H1 (cell line): ENCODE data around the gene TBC1D30. TPM values are rescaled to one million over a fixed set of nuclear protein-coding genes. Genes with fewer than 3 reads are reported as not detected.

Source experiments
- CTCF ChIA-PET: fragments of 300-600 bp; sonication (Branson Sonifier 250); formaldehyde crosslinking; loops from one replicate; lab custom pipeline; 2021; ENCODE audit not compliant: partially characterized antibody; lab: Charles Lee
- POLR2A ChIA-PET: fragments of 300-600 bp; sonication (Branson Sonifier 250); formaldehyde crosslinking; loops from one replicate; lab custom pipeline; 2021; ENCODE audit warnings: inconsistent platforms; ENCODE audit not compliant: partially characterized antibody; lab: Charles Lee
- DNase-seq, 2 experiments: peaks; one replicate each; pipeline versions ENCODE4 v3.0.0 to v3.0.0-alpha.2; 2010 to 2022; ENCODE audit warnings: low spot score in 2 of 2, low read depth in 1 of 2, mixed read lengths in 1 of 2
- FAIRE-seq: peaks from 2 replicates; lab custom pipeline; 2011; peaks lifted over from hg19 to GRCh38; lab: Jason Lieb, UNC
- H2AFZ ChIP-seq: 2 replicates; pipeline ENCODE4 v1.8.1; 2012; ENCODE audit warnings: low read length, inconsistent platforms
- H2AK5ac ChIP-seq: 2 replicates; pipeline ENCODE4 v1.6.1; 2013; ENCODE audit warnings: low read depth, low read length
- H2BK120ac ChIP-seq: replicated peaks from 2 replicates; pipeline ENCODE3; 2013; ENCODE audit warnings: low read depth, low read length, inconsistent platforms
- H2BK12ac ChIP-seq: 2 replicates; pipeline ENCODE4 v1.6.1; 2013; ENCODE audit warnings: low read depth, low read length
- H2BK15ac ChIP-seq: 2 replicates; pipeline ENCODE4 v1.6.1; 2013; ENCODE audit warnings: low read length
- H2BK20ac ChIP-seq: 2 replicates; pipeline ENCODE4 v1.6.1; 2013; ENCODE audit warnings: low read length
- H2BK5ac ChIP-seq: 2 replicates; pipeline ENCODE4 v1.6.1; 2013; ENCODE audit warnings: low read depth, low read length
- H3K14ac ChIP-seq: 2 replicates; pipeline ENCODE4 v1.6.1; 2013; ENCODE audit warnings: inconsistent platforms; ENCODE audit not compliant: insufficient read length
- H3K18ac ChIP-seq: 2 replicates; pipeline ENCODE4 v1.6.1; 2013; ENCODE audit warnings: low read length; ENCODE audit errors: extremely low read depth
- H3K23ac ChIP-seq: 2 replicates; pipeline ENCODE4 v1.6.1; 2013; ENCODE audit warnings: inconsistent platforms; ENCODE audit not compliant: insufficient read length
- H3K23me2 ChIP-seq: 2 replicates; pipeline ENCODE4 v1.6.1; 2013; ENCODE audit warnings: low read depth, low read length
- H3K27ac ChIP-seq: 2 replicates; pipeline ENCODE4 v1.6.1; 2011; ENCODE audit warnings: low read depth, low read length, inconsistent platforms
- H3K27me3 ChIP-seq, 4 experiments: replicated peaks in 1 of 4; 1 replicate in 1 of 4; 2 replicates in 3 of 4; pipeline versions ENCODE4 v1.6.1 to v1.8.1; 2011 to 2013; ENCODE audit warnings: low read length in 3 of 4, mild to moderate bottlenecking in 3 of 4, inconsistent platforms in 2 of 4, mixed read lengths in 2 of 4, moderate library complexity in 1 of 4; ENCODE audit not compliant: control insufficient read depth in 3 of 4, insufficient read depth in 3 of 4; ENCODE audit errors: extremely low read depth in 1 of 4
- H3K36me3 ChIP-seq, 4 experiments: 2 replicates each; pipeline versions ENCODE4 v1.6.1 to v1.8.1; 2011 to 2013; ENCODE audit warnings: mild to moderate bottlenecking in 4 of 4, low read length in 3 of 4, moderate library complexity in 2 of 4, control low read depth in 1 of 4, inconsistent platforms in 1 of 4; ENCODE audit not compliant: insufficient read depth in 4 of 4, control insufficient read depth in 2 of 4
- H3K4ac ChIP-seq: replicated peaks from 2 replicates; pipeline ENCODE3; 2013; ENCODE audit warnings: low read length, low read depth, mixed read lengths, inconsistent platforms; ENCODE audit not compliant: insufficient read length
- H3K4me1 ChIP-seq, 4 experiments: replicated peaks in 1 of 4; 1 replicate in 1 of 4; 2 replicates in 3 of 4; pipeline versions ENCODE4 v1.6.1 to v1.8.1; 2011 to 2013; ENCODE audit warnings: low read length in 3 of 4, inconsistent platforms in 2 of 4, mixed read lengths in 1 of 4; ENCODE audit not compliant: insufficient read depth in 4 of 4, control insufficient read depth in 3 of 4
- H3K4me2 ChIP-seq, 2 experiments: 2 replicates each; pipeline versions ENCODE4 v1.6.1 to v1.8.1; 2011 to 2013; ENCODE audit warnings: low read depth in 2 of 2, low read length in 2 of 2, control low read depth in 1 of 2, inconsistent platforms in 1 of 2, mild to moderate bottlenecking in 1 of 2; ENCODE audit not compliant: insufficient read depth in 1 of 2
- H3K4me3 ChIP-seq, 4 experiments: fragments of 200-600, 300-600 bp in 1 of 4; sonication (generic), shearing (Covaris generic), sonication (Bioruptor Twin) in 1 of 4; 2 replicates each; pipeline versions ENCODE4 v1.5.1 to v1.8.1; 2011 to 2016; ENCODE audit warnings: low read length in 4 of 4, low read depth in 3 of 4, control low read depth in 2 of 4, inconsistent platforms in 2 of 4, mild to moderate bottlenecking in 2 of 4, mixed read lengths in 1 of 4, moderate library complexity in 1 of 4; ENCODE audit not compliant: insufficient read depth in 2 of 4; ENCODE audit errors: extremely low read depth in 1 of 4
- H3K56ac ChIP-seq: replicated peaks from 2 replicates; pipeline ENCODE3; 2013; ENCODE audit warnings: low read depth, mild to moderate bottlenecking, mixed read lengths, low read length, inconsistent platforms; ENCODE audit not compliant: insufficient read length
- H3K79me1 ChIP-seq: 2 replicates; pipeline ENCODE4 v1.6.1; 2013; ENCODE audit warnings: low read depth, low read length, control low read depth
- H3K79me2 ChIP-seq, 2 experiments: 2 replicates each; pipeline versions ENCODE4 v1.6.1 to v1.8.1; 2012 to 2013; ENCODE audit warnings: low read length in 2 of 2, mild to moderate bottlenecking in 2 of 2, inconsistent platforms in 1 of 2; ENCODE audit not compliant: insufficient read depth in 2 of 2, control insufficient read depth in 1 of 2
- H3K9ac ChIP-seq, 4 experiments: replicated peaks in 1 of 4; 1 replicate in 1 of 4; 2 replicates in 3 of 4; pipeline versions ENCODE4 v1.6.1 to v1.8.1; 2011 to 2013; ENCODE audit warnings: low read depth in 3 of 4, low read length in 3 of 4, control low read depth in 2 of 4, mild to moderate bottlenecking in 2 of 4, moderate library complexity in 2 of 4, inconsistent platforms in 1 of 4; ENCODE audit errors: extremely low read depth in 1 of 4
- H3K9me3 ChIP-seq, 2 experiments: 2 replicates each; pipeline versions ENCODE4 v1.6.1 to v1.8.1; 2012 to 2013; ENCODE audit warnings: mild to moderate bottlenecking in 2 of 2, moderate library complexity in 2 of 2, control low read depth in 1 of 2, inconsistent platforms in 1 of 2, low read depth in 1 of 2, low read length in 1 of 2, mixed read lengths in 1 of 2; ENCODE audit not compliant: insufficient read depth in 2 of 2
- H4K20me1 ChIP-seq, 2 experiments: replicated peaks in 1 of 2; 2 replicates each; pipeline versions ENCODE3 to v1.8.1; 2011 to 2013; ENCODE audit warnings: inconsistent platforms in 2 of 2, low read length in 2 of 2, mild to moderate bottlenecking in 1 of 2; ENCODE audit not compliant: insufficient read depth in 2 of 2, control insufficient read depth in 1 of 2
- H4K5ac ChIP-seq: 2 replicates; pipeline ENCODE4 v1.6.1; 2013; ENCODE audit warnings: low read length, low read depth, mixed read lengths, inconsistent platforms; ENCODE audit not compliant: insufficient read length
- H4K8ac ChIP-seq: 2 replicates; pipeline ENCODE4 v1.8.0; 2013; ENCODE audit warnings: mild to moderate bottlenecking, moderate library complexity, low read length, inconsistent platforms; ENCODE audit not compliant: insufficient read depth; ENCODE audit errors: extremely low read depth
- H4K91ac ChIP-seq: replicated peaks from 2 replicates; pipeline ENCODE3; 2013; ENCODE audit warnings: low read length, mixed read lengths, inconsistent platforms; ENCODE audit not compliant: insufficient read length
- HDAC6 ChIP-seq: IDR thresholded peaks from one replicate; pipeline ENCODE4 v1.7.1; 2012; ENCODE audit warnings: low read depth, mild to moderate bottlenecking, inconsistent platforms, low read length, moderate library complexity
- POU5F1 ChIP-seq: IDR thresholded peaks from 2 replicates; pipeline ENCODE4 v1.6.1; 2011; ENCODE audit warnings: low read depth, mild to moderate bottlenecking, low read length, moderate library complexity
- RFX5 ChIP-seq: IDR thresholded peaks from 2 replicates; pipeline ENCODE4 v1.6.1; 2011; ENCODE audit warnings: low read depth, low read length, improper control_type of control experiment, borderline replicate concordance
- SAP30 ChIP-seq: fragments of 300-600 bp; sonication (generic); IDR thresholded peaks from 2 replicates; pipeline ENCODE4 v1.7.1; 2012; ENCODE audit warnings: low read length, moderate library complexity, mild to moderate bottlenecking, inconsistent platforms; ENCODE audit not compliant: insufficient read depth, insufficient replicate concordance
- SIN3A ChIP-seq, 2 experiments: IDR thresholded peaks in 1 of 2; conservative IDR thresholded peaks in 1 of 2; 2 replicates each; pipeline ENCODE4 v1.6.1; 2011 to 2012; ENCODE audit warnings: low read length in 2 of 2, improper control_type of control experiment in 1 of 2, low read depth in 1 of 2, mild to moderate bottlenecking in 1 of 2
- SIRT6 ChIP-seq: IDR thresholded peaks from one replicate; pipeline ENCODE4 v1.7.1; 2012; ENCODE audit warnings: low read length, inconsistent platforms
- SP2 ChIP-seq: IDR thresholded peaks from 2 replicates; pipeline ENCODE4 v1.6.1; 2012; ENCODE audit warnings: mild to moderate bottlenecking, low read length, inconsistent platforms
- TCF12 ChIP-seq: IDR thresholded peaks from 2 replicates; pipeline ENCODE4 v1.6.1; 2011; ENCODE audit warnings: low read depth, mild to moderate bottlenecking, low read length
- polyA plus RNA-seq, 7 experiments: library from polyadenylated mRNA; depleted of rRNA in 3 of 7; stranded (reverse) in 5 of 7; unstranded in 2 of 7; fragments of >200 nt in 5 of 7; fragments of 200-250 nt in 2 of 7; gene quantifications; 1 replicate in 5 of 7; 2 replicates in 1 of 7; 4 replicates in 1 of 7; pipeline versions ENCODE4 v1.2.1 to v1.2.3, GENCODE V29; 2011 to 2013; ENCODE audit warnings: missing spikeins in 2 of 7, mixed read lengths in 2 of 7
- total RNA-seq: library from RNA; stranded (reverse); fragmentation: NEBNext Ultra II Directional; extraction: Animal tissue kit (Norgen Biotek cat#: 25700); gene quantifications from 2 replicates; pipeline ENCODE4 v1.2.1, GENCODE V29; 2021

The TBC1D30 gene
- total and polyA plus RNA-seq, 2 of the 8 experiments (the other 6 are each of a cell fraction or from before 2014, with no cell fraction given): 2.8 to 5.5 TPM

GRCh38 chr12:64798165-64798564, 26.3 kb upstream of the TBC1D30 start:
- Histone ChIP-seq H4K8ac (no peak overlapping the region), H4K91ac (no peak overlapping the region), H3K9ac (no peak overlapping the region), H3K14ac (no peak overlapping the region), H2AK5ac (no peak overlapping the region), H2AFZ (no peak overlapping the region), H2BK120ac (no peak overlapping the region), H3K27ac (no peak overlapping the region), H3K4me2 (no peak overlapping the region), H3K36me3 (no peaks in the 10 kb centered on the region), H2BK12ac (no peak overlapping the region), H2BK20ac (no peak overlapping the region), H3K23ac (no peak overlapping the region), H3K79me2 (no peaks in the 10 kb centered on the region), H2BK5ac (no peak overlapping the region), H3K9me3 (no peaks in the 10 kb centered on the region), H4K5ac (no peak overlapping the region), H2BK15ac (no peak overlapping the region), H3K18ac (no peak overlapping the region), H3K56ac (no peak overlapping the region), H3K23me2 (peaks cover 1% of the 10 kb centered on the region; the same call in 1 of the 2 replicates), H3K4ac (no peak overlapping the region), H3K4me1 (peaks cover 0 to 3% (median 0%) of the 10 kb centered on the region in 4 experiments; a peak in 1 of 7 replicates), H3K79me1 (no peaks in the 10 kb centered on the region; the same call in 1 of the 2 replicates), H4K20me1 (no peaks in the 10 kb centered on the region), H3K27me3 (no peaks in the 10 kb centered on the region), H3K4me3 (no peak overlapping the region)
- POLR2A ChIA-PET: no interaction called here
- no peak for DNase-seq
- no peak for FAIRE-seq
- CTCF ChIA-PET: interaction anchor here (1.1 to 4.8 kb wide), 7 partner anchors 11 to 328 kb away, joined by 3 to 34 read pairs (median 8); no protein-coding TSS in a partner anchor
- no peak for TF ChIP-seq SIRT6
- no peak for TF ChIP-seq SP2
- no peak for TF ChIP-seq TCF12
- no peak for TF ChIP-seq SIN3A (conservative IDR thresholded peaks at IDR 0.05 in 1 of 2, IDR thresholded peaks at IDR 0.05 in 1 of 2; ENCODE audit: low read depth in 1 of 2, low read length in 2 of 2)
- TF ChIP-seq POU5F1: no peak
- no peak for TF ChIP-seq HDAC6
- no peak for TF ChIP-seq SAP30
- TF ChIP-seq RFX5: no peak
